ENCODE results near the gene CCNL2.

- no peak for TF ChIP-seq CTCF (IDR thresholded peaks at IDR 0.05)
- no peak for TF ChIP-seq EZH2 (IDR thresholded peaks at IDR 0.05; ENCODE audit: borderline replicate concordance, insufficient read depth, low read depth, low read length, poor library complexity, severe bottlenecking)
Observed at GRCh38 chr1:1340791-1341548, 58.2 kb downstream of the CCNL2 start.
